B cell (primary cell): ENCODE measurements around the gene LRRC8B.

Source experiments
- CTCF ChIP-seq: fragments of 200-600 bp; IDR thresholded peaks from one replicate; pipeline ENCODE4 v1.8.0; 2022; ENCODE audit warnings: antibody characterized with exemption, mild to moderate bottlenecking
- EZH2 ChIP-seq: IDR thresholded peaks from 2 replicates; pipeline ENCODE4 v1.6.1; 2012; ENCODE audit warnings: borderline replicate concordance, low read depth, mild to moderate bottlenecking, moderate library complexity, low read length; ENCODE audit not compliant: insufficient read depth, poor library complexity, severe bottlenecking

- TF ChIP-seq EZH2 (no peak), CTCF (no peak)
Observed at GRCh38 chr1:89616844-89617627, 92.4 kb downstream of the LRRC8B start.
